OCI-LY1 (cell line): ENCODE measurements around the gene NF2.

Experiments used
- H2AFZ ChIP-seq: fragments of 200-600 bp; sonication (generic), shearing (Covaris generic); 2 replicates; pipeline ENCODE4 v1.6.0; 2014; ENCODE audit warnings: antibody characterized with exemption, mild to moderate bottlenecking, low read length
- H3F3A ChIP-seq: fragments of 200-600 bp; sonication (generic), shearing (Covaris generic); 2 replicates; pipeline ENCODE4 v1.6.0; 2014; ENCODE audit warnings: mild to moderate bottlenecking, antibody characterized with exemption, low read length, moderate library complexity; ENCODE audit not compliant: insufficient read depth
- H3K27ac ChIP-seq: fragments of 200-600 bp; sonication (generic); 2 replicates; pipeline ENCODE4 v1.5.1; 2014; ENCODE audit warnings: low read length, mixed run types, mild to moderate bottlenecking, low read depth; ENCODE audit not compliant: poor library complexity, severe bottlenecking
- H3K27me3 ChIP-seq: fragments of 200-600 bp; sonication (generic); 2 replicates; pipeline ENCODE4 v1.6.0; 2014; ENCODE audit warnings: antibody characterized with exemption, mild to moderate bottlenecking, low read length, moderate library complexity; ENCODE audit not compliant: insufficient read depth
- H3K36me3 ChIP-seq: fragments of 200-600 bp; sonication (generic); 2 replicates; pipeline ENCODE4 v1.6.1; 2014; ENCODE audit warnings: mild to moderate bottlenecking, antibody characterized with exemption, low read length, moderate library complexity, mixed read lengths; ENCODE audit not compliant: insufficient read depth
- H3K4me1 ChIP-seq: fragments of 200-600 bp; sonication (generic); 2 replicates; pipeline ENCODE4 v1.5.1; 2014; ENCODE audit warnings: mild to moderate bottlenecking, low read length, moderate library complexity; ENCODE audit not compliant: insufficient read depth, severe bottlenecking
- H3K4me2 ChIP-seq: fragments of 200-600 bp; sonication (generic), shearing (Covaris generic); 2 replicates; pipeline ENCODE4 v1.6.1; 2014; ENCODE audit warnings: low read length
- H3K4me3 ChIP-seq: fragments of 200-600 bp; sonication (generic); 2 replicates; pipeline ENCODE4 v1.5.1; 2014; ENCODE audit warnings: low read length, low read depth, mild to moderate bottlenecking, mixed read lengths; ENCODE audit not compliant: poor library complexity, severe bottlenecking
- H3K79me2 ChIP-seq: fragments of 200-600 bp; shearing (Covaris generic); 2 replicates; pipeline ENCODE4 v1.6.1; 2016; ENCODE audit warnings: mixed run types, low read length, mixed read lengths; ENCODE audit not compliant: insufficient read depth
- H3K9ac ChIP-seq: fragments of 200-600 bp; sonication (generic), shearing (Covaris generic); 2 replicates; pipeline ENCODE4 v1.6.1; 2014; ENCODE audit warnings: mild to moderate bottlenecking, low read length, mixed read lengths
- H3K9me2 ChIP-seq: fragments of 200-600 bp; sonication (generic), shearing (Covaris generic); 2 replicates; pipeline ENCODE4 v1.6.1; 2014; ENCODE audit warnings: low read depth, mild to moderate bottlenecking, low read length, mixed read lengths
- H3K9me3 ChIP-seq: fragments of 200-600 bp; shearing (Covaris generic); 2 replicates; pipeline ENCODE4 v1.6.1; 2014; ENCODE audit warnings: low read length, mixed read lengths
- H4K20me1 ChIP-seq: fragments of 200-600 bp; sonication (generic), shearing (Covaris generic); 2 replicates; pipeline ENCODE4 v1.6.0; 2016; ENCODE audit warnings: mild to moderate bottlenecking, low read length; ENCODE audit not compliant: insufficient read depth
- CTCF ChIP-seq: fragments of 200-600 bp; sonication (generic), shearing (Covaris generic); IDR thresholded peaks from 2 replicates; pipeline ENCODE4 v1.5.1; 2017; ENCODE audit warnings: mild to moderate bottlenecking, antibody characterized with exemption, low read length, moderate library complexity, mixed read lengths
- EZH2 ChIP-seq: fragments of 200-600 bp; sonication (generic), shearing (Covaris generic); IDR thresholded peaks from 2 replicates; pipeline ENCODE4 v1.8.0; 2017; ENCODE audit warnings: borderline replicate concordance, mixed run types, mild to moderate bottlenecking, antibody characterized with exemption, low read length, moderate library complexity, mixed read lengths

The NF2 gene

DNA sequence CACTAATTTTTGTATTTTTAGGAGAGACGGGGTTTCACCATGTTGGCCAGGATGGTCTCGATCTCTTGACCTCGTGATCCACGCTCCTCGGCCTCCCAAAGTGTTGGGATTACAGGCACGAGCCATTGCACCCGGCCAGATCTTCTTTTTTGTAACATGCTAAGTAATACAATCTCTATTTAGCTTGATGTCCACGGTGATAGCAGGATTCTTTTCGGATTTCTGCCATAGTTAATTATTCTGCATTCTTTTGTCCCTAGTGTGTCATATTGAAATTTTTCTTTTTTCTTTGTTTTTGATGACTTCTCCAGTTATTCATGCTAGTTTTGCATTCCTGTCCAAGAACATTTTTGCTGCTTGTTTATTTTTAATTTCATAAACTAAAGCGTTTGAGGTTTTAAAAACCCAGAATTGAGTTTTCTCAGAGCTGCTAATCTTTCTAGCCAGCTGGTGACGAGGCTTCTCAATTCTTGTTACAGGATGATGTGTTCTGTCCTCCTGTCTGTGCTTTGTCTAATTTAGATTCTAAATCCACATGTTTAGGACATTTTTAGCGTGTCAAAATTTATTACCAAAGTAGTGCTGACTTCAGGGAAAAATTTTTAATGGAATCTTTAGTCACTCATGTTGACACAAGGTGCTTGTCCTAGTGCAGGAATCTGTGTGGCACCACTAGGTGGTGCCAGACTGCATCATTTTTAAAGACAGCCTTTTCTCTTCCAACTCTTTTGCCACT lies 21.8 kb downstream of the NF2 start:
- H3K4me3 ChIP-seq: no peak overlapping the region
- no peak overlapping the region for H3K27ac ChIP-seq
- H3K9me3 ChIP-seq: no peaks in the 10 kb centered on the region
- H3K4me1 ChIP-seq: peaks cover 23% of the 10 kb centered on the region
- no peaks in the 10 kb centered on the region for H3K9me2 ChIP-seq
- H4K20me1 ChIP-seq: no peaks in the 10 kb centered on the region
- no peak overlapping the region for H3K4me2 ChIP-seq
- H3F3A ChIP-seq: no peaks in the 10 kb centered on the region
- H3K9ac ChIP-seq: no peak overlapping the region
- no peak for TF ChIP-seq EZH2
- TF ChIP-seq CTCF: peak; percentile 93
- H3K79me2 ChIP-seq: peaks cover 43% of the 10 kb centered on the region
- peaks cover 4% of the 10 kb centered on the region; the same call in 1 of the 2 replicates for H3K36me3 ChIP-seq
- H3K27me3 ChIP-seq: no peaks in the 10 kb centered on the region
- no peak overlapping the region for H2AFZ ChIP-seq

DNA sequence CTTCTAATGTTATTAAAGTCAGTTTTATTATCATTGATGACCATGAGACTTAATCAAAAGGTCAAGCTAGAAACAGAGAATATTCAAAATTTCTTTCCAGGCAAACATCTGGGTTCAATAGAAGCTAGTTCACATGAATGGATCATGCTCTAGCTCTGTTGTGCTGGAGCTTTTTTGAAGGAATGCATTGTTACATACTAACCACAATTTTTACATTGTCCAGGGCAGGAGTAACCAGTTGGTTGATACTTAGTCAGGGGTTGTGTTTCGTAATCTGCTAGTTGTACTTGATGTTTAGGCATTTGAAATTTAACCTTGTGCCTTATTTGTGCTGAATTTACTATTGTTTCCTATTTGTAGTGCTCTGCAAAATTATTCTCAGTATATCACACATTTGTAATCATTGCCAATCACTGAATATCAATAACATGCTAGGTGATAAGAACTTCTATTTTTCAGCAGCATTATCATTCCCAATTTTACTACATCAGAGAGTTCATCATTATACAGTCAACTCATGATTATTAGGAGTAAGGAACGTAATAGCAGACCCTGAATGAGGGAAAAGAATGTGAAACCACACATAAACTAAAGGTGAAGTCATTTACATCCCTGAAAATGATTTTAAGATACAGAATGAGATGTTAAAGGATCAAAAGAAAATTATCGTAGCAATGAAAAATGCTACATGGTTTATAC lies 23.2 kb downstream of the NF2 start:
- H3K9me2 ChIP-seq: no peaks in the 10 kb centered on the region
- no peak for TF ChIP-seq CTCF
- TF ChIP-seq EZH2: no peak
- H3K9me3 ChIP-seq: no peaks in the 10 kb centered on the region
- no peaks in the 10 kb centered on the region for H3K27me3 ChIP-seq
- no peak overlapping the region for H3K4me2 ChIP-seq
- no peak overlapping the region for H3K4me3 ChIP-seq
- peaks cover 4% of the 10 kb centered on the region; the same call in 1 of the 2 replicates for H3K36me3 ChIP-seq
- no peak overlapping the region for H3K27ac ChIP-seq
- H4K20me1 ChIP-seq: no peaks in the 10 kb centered on the region
- peaks cover 43% of the 10 kb centered on the region for H3K79me2 ChIP-seq
- no peak overlapping the region for H2AFZ ChIP-seq
- H3K4me1 ChIP-seq: peaks cover 22% of the 10 kb centered on the region
- no peak overlapping the region for H3K9ac ChIP-seq
- H3F3A ChIP-seq: no peaks in the 10 kb centered on the region

- no peak for TF ChIP-seq CTCF
- no peaks in the 10 kb centered on the region for H3F3A ChIP-seq
- H3K4me1 ChIP-seq: peaks cover 17% of the 10 kb centered on the region
- no peaks in the 10 kb centered on the region for H3K27me3 ChIP-seq
- H4K20me1 ChIP-seq: no peaks in the 10 kb centered on the region
- no peak overlapping the region for H3K27ac ChIP-seq
- H3K9me3 ChIP-seq: no peaks in the 10 kb centered on the region
- no peak overlapping the region for H3K4me2 ChIP-seq
- no peak overlapping the region for H3K9ac ChIP-seq
- H3K79me2 ChIP-seq: peaks cover 44% of the 10 kb centered on the region
- no peak overlapping the region for H2AFZ ChIP-seq
- peaks cover 4% of the 10 kb centered on the region; the same call in 1 of the 2 replicates for H3K36me3 ChIP-seq
- H3K9me2 ChIP-seq: no peaks in the 10 kb centered on the region
- no peak overlapping the region for H3K4me3 ChIP-seq
Measured at GRCh38 chr22:29627196-29627535, 23.7 kb downstream of the NF2 start.
